ENCODE results near the gene RPL3. TPM values are rescaled to one million over a fixed set of nuclear protein-coding genes. Genes with fewer than 3 reads are reported as not detected.

The RPL3 gene
- total and polyA plus RNA-seq, 2 of the 4 experiments (the other 2 are of a cell fraction), result 2,871 to 3,312 TPM

DNA sequence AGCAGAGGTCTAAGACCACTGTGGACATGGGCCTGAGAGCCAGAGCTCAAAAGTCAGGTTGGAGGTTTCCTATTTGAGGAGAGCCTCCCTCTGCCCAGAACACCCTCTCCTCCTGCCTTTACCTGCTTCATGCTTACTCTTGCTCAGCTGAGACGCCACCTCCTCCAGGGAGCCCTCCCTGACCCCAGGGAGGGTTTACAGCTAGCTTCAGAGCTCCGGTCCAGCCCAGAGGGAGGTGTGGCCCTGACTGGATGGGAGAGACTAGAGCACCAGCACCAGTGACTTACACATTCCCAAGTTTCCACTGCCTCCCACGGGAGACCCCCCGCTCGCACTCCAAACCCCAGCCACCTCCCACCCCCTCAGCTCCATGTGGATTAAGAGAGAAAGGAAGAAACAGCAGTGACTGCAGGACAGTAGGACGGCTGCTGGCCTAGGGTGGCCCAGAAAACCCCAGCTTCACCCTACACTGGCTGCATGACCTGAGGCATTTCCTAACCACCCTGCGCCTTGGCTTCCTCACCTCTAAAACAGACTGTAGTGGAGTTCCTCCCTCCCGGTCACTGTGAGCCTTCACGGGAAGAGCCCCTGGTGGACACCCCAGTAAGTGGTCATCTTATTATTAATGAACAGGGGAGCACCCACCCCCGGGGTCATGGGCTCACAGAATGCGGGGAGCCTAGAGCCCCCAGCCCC, 50.2 kb downstream of the RPL3 start:
- H2BK120ac ChIP-seq (ENCODE audit: low read depth, low read length), result no peak overlapping the region
- H3K14ac ChIP-seq (replicated peaks; ENCODE audit: low read depth, low read length), result no peak overlapping the region
- ATAC-seq (ENCODE audit: low read depth), result no peak; the same call in 1 of the 2 replicates
- no peak for DNase-seq
- no peaks in the 10 kb centered on the region for H3K79me1 ChIP-seq (ENCODE audit: low read depth in 1 of 2, low read length in 2 of 2)
- dilution Hi-C loops (cut with HindIII; ENCODE audit: low sequenced_read_pairs, unreplicated experiment) (no loop called here), intact Hi-C loops (cut with micrococcal nuclease) (no loop called here), in situ Hi-C loops (cut with MboI; ENCODE audit: low sequenced_read_pairs) (no loop called here)
- H3K9me1 ChIP-seq (ENCODE audit: insufficient read depth, low read length), result peaks cover 9% of the 10 kb centered on the region
- H3K18ac ChIP-seq (ENCODE audit: low read depth, low read length), result no peak overlapping the region
- H4K20me1 ChIP-seq (ENCODE audit: insufficient read depth, low read length), result no peaks in the 10 kb centered on the region
- no peak for TF ChIP-seq FOS (IDR thresholded peaks at IDR 0.05; ENCODE audit: low read depth, low read length)
- TF ChIP-seq CHD1 (IDR thresholded peaks at IDR 0.05; ENCODE audit: low read depth, low read length), result no peak
- no peak for TF ChIP-seq USF2 (IDR thresholded peaks at IDR 0.05; ENCODE audit: low read depth, low read length)
- TF ChIP-seq RAD21 (IDR thresholded peaks at IDR 0.05; ENCODE audit: low read length), result no peak
- no peak for TF ChIP-seq MXI1 (IDR thresholded peaks at IDR 0.05; ENCODE audit: borderline replicate concordance, low read depth, low read length)
- TF ChIP-seq CTCF (conservative IDR thresholded peaks at IDR 0.05; ENCODE audit: low read depth, low read length), result no peak
- H3K4me1 ChIP-seq (ENCODE audit: control insufficient read depth, insufficient read depth, low read length), result no peaks in the 10 kb centered on the region
- no peak overlapping the region for H2AK9ac ChIP-seq (replicated peaks; ENCODE audit: low read depth, low read length, poor library complexity)
- H2AFZ ChIP-seq (replicated peaks; ENCODE audit: low read length, poor library complexity), result peak overlapping the region; percentile 39
- no peaks in the 10 kb centered on the region for H3K36me3 ChIP-seq (ENCODE audit: control insufficient read depth, insufficient read depth, low read length)
- H3K4me2 ChIP-seq (ENCODE audit: low read depth, low read length), result no peak overlapping the region
- no TSS peak for BruUV-seq (replicated peaks)
- no peak overlapping the region for H3K4me3 ChIP-seq (ENCODE audit: insufficient read depth, low read depth, low read length)
- no peak overlapping the region for H2BK5ac ChIP-seq (ENCODE audit: low read depth, low read length, poor library complexity, severe bottlenecking)
- ChIA-PET POLR2A (ENCODE audit: unreplicated experiment) (no interaction called here), CTCF (interaction anchor here (1.3 kb wide), 1 partner anchor 8 kb away, joined by 3 read pairs; no protein-coding TSS in a partner anchor)
- no peak overlapping the region for H4K8ac ChIP-seq (ENCODE audit: low read depth in 2 of 2, low read length in 2 of 2)
- WGBS, 2 experiments (ENCODE audit: extremely low coverage in 2 of 2, insufficient read length in 1 of 2), result 80% methylated on average over 1 of the region's 11 CpGs; no CpG with 5 or more reads in 1 of the 2 experiments
- H2BK20ac ChIP-seq (ENCODE audit: low read depth, low read length), result no peak overlapping the region
- H3K9ac ChIP-seq (ENCODE audit: low read depth, low read length), result no peak overlapping the region
- no peak overlapping the region; the same call in 2 of the 3 replicates for H2BK15ac ChIP-seq (ENCODE audit: low read depth, low read length)
- no peak overlapping the region for H3K27ac ChIP-seq (ENCODE audit: insufficient read depth, low read length)
- H2AK5ac ChIP-seq (ENCODE audit: low read depth, low read length), result peak overlapping the region; percentile 10; the same call in 1 of the 2 replicates
- H3K56ac ChIP-seq (ENCODE audit: extremely low read depth, insufficient read depth, low read length), result no peak overlapping the region
- H4K91ac ChIP-seq (ENCODE audit: insufficient read depth, low read depth, low read length), result no peak overlapping the region
- no peak overlapping the region for H4K5ac ChIP-seq (ENCODE audit: low read depth, low read length)
- H3K23ac ChIP-seq (ENCODE audit: low read depth, low read length), result no peak overlapping the region
- no peak overlapping the region; the same call in 1 of the 2 replicates for H3K4ac ChIP-seq (ENCODE audit: low read depth, low read length)
- no peaks in the 10 kb centered on the region for H3K27me3 ChIP-seq (ENCODE audit: control insufficient read depth, insufficient read depth, low read length)
- peaks cover 4% of the 10 kb centered on the region for H3K9me3 ChIP-seq (ENCODE audit: control insufficient read depth, insufficient read depth, low read length)

All from IMR-90 (cell line).